ENCODE data around the gene HAGH.

GRCh38 chr16:1766701-1767100, 59.9 kb downstream of the HAGH start:
- TF ChIP-seq CTCF (conservative IDR thresholded peaks at IDR 0.05; ENCODE audit: low read length) (no peak), EZH2phosphoT487 (IDR thresholded peaks at IDR 0.05; ENCODE audit: borderline replicate concordance, low read depth, low read length) (no peak)

All from OCI-LY7 (cell line).